Activated naive CD4-positive, alpha-beta T cell (primary cell): ENCODE measurements around the gene SPATA16.
"Not testable (repeated sequence)": the region's sequence is repeated elsewhere in the genome, so short reads cannot be mapped to it uniquely, and the experiment has no call there.

ENCODE experiments used
- DNase-seq, 4 experiments: peaks; one replicate each; lab custom pipeline; 2025; lab: John Stamatoyannopoulos, UW

The SPATA16 gene

DNA sequence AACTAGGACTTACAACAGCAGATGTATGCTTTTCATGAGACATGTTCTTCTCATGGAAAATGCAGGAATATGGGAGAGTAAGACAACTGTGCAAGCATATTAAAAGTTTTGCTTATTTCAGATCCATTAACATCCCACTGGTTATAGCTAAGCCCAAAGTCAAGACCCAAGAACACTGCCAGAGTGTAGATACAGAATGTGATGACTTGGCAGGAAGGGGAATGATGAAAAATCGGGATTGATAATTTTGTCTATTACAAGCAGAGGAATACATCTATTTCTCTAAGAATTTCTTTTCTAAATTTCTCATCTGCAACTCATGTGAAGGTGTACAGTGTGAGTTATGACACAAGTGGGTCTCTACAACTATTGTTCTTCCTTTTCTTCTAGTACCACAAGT lies 76.4 kb downstream of the SPATA16 start:
- no peak for DNase-seq

- DNase-seq: no peak
Measured at GRCh38 chr3:173058229-173058628, 82.8 kb downstream of the SPATA16 start.

- DNase-seq: no peak
Measured at GRCh38 chr3:173055228-173055933, 85.7 kb downstream of the SPATA16 start.

- no peak for DNase-seq
Measured at GRCh38 chr3:173049360-173049759, 91.7 kb downstream of the SPATA16 start.

GRCh38 chr3:173045770-173046382 lies 95.2 kb downstream of the SPATA16 start:
- no peak for DNase-seq

- no peak for DNase-seq
Measured at GRCh38 chr3:173044998-173045397, 96.0 kb downstream of the SPATA16 start.

GRCh38 chr3:173043757-173044156 lies 97.3 kb downstream of the SPATA16 start:
- DNase-seq: no peak

DNA sequence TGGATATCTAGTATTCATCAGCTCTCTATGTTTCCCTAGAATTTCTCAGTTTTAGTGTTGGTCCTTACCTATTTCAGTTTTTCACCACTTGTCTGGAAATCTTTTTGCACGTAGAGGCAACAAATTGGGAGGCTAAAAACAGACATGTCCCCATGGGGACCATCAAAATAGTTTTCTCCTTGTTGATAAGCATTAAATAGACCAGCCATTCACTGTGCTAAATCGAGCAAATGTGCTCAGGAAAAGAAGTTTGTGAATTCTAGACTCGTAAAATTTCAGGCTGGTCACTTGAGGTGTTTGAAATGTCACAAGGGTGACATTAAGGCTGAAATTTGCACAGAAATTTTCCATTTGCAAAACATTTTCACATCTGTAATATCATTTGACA lies 102.6 kb downstream of the SPATA16 start:
- no peak for DNase-seq

- DNase-seq: no peak
Measured at GRCh38 chr3:173037840-173038483, 103.1 kb downstream of the SPATA16 start.

- DNase-seq: no peak
Measured at GRCh38 chr3:173030273-173030672, 110.8 kb downstream of the SPATA16 start.

DNA sequence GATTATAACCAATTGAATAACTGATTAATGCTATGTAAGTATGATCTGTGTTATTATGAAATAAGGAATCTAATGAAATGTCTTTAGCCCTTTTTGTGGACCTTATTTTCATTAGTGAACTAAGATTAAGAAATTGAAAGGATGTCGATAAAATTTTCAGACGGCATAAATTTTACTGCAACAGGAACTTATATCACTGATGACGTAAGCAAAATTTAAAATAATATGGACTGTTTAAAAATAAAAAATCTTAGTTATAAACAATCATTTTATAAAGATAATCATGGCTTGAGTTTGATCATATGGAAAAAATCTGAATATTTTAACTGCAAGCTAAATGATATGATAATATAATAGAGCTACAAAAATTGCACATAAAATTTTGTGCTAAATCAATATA lies 112.7 kb downstream of the SPATA16 start:
- no peak for DNase-seq

DNA sequence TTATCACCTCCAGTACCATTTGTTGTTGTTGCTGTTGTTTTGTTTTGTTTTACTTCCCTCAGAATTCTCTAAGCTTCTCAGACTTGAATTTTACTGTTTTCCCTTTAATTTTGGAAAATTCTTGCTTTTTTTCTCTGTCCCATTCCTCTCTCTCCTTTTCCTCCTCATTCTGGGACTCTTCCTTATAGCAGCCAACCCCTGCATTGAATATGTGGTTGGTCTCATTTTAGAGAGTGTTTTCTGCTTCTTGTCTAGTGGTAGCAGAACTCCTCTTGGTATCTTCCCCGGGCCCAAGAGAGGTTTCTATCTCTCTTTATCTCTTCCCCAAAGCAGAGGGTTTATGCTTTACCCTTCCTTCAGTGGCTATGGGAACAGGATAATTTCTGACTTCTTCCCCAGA lies 113.6 kb downstream of the SPATA16 start:
- DNase-seq: no peak

DNA sequence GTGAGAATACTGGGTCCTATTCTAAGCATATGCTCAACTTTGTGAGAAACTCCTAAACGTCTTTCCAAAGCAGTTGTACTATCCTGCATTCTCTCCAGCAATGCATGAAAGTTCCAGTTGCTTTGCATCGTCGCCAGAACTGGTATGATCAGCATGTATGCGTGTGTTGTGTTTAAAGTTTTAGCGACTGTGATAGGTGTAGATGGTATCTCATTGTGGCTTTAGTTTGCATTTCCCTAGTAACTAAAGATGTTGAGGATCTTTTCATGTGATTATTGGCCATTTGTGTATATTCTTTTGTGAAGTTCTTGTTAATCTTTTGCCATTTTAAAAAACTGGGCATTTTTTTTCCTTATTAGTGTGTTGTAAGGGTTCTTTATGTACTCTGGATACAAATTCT lies 115.1 kb downstream of the SPATA16 start:
- no peak for DNase-seq

DNA sequence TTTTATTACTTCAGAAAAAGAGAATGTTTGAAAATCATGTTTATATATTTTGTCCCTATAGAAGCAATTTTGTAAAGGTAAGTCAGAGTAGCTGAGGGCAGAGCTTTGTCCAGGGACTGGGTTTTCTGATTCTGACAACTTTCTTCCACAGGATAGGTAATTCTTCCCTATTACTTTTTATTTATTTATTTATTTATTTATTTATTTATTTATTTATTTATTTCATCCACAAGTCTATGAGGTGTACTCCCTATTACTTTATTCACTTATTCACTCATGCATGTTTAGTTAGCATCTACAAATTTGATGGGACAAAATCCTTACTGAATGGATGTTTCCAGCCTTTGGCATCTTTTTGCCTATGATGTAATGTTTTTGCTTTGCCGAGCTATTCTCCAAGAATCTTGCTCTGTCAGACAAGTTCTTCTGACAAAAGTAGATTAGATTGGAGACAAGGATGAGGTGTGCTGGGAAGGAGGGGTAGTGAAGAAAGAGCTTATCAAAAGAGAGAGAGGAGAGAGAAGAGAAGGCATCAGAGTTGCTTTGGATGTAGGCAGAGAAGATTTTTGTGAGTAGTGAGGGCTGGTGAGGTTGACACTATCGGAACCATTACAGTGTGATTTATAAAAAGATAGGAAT lies 119.4 kb downstream of the SPATA16 start:
- no peak for DNase-seq

GRCh38 chr3:173020128-173020527 lies 120.9 kb downstream of the SPATA16 start:
- DNase-seq: not testable (repeated sequence)

- DNase-seq: no peak
Measured at GRCh38 chr3:173019378-173019777, 121.7 kb downstream of the SPATA16 start.

GRCh38 chr3:173018758-173019157 lies 122.3 kb downstream of the SPATA16 start:
- DNase-seq: no peak

DNA sequence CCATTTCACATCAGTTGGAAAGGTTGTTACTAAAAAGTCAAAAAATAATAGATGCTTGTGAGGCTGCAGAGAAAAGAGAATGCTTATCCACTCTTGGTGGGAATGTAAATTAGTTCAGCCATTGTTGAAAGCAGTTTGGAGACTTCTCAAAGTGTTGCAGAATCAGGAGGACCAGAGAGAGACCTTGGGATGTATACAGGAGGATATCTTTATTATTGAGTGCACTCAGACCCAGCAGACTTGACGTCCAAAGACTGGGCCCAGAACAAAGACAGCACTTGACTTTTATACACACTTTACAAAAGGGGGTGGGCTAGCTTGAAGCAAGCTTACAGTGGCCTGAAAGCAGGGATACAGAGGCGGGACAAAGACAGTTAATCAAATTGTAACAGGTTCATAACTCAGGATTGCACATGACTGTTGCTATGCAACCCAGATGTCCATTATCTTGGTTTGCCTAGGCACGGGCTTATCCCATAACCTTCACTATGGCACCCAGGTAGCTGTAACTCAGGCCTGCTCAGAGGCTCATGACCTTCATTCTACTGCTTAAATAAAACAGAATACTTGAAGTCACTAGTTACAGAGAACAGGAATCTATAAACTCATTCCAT lies 127.7 kb downstream of the SPATA16 start:
- DNase-seq: no peak

DNA sequence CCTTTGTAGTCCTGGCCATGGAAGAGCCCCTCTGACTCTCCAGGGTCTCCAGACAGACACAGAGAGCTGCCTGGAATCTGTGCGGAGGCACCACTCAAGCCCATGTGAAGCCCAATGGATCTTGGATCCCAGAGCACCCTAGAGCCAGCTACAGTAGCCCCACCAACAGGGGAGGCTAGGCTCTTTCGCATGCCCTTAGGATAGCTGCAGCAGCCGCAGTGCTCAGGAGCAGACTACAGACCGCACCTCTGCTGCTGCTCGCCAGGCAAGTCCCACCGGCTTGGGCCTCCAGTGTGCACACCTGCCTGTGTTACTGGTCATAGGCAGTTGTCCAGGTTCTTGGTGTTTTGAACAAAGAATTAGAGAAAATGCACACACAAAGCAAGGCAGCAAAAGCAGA lies 131.6 kb downstream of the SPATA16 start:
- DNase-seq: no peak

DNA sequence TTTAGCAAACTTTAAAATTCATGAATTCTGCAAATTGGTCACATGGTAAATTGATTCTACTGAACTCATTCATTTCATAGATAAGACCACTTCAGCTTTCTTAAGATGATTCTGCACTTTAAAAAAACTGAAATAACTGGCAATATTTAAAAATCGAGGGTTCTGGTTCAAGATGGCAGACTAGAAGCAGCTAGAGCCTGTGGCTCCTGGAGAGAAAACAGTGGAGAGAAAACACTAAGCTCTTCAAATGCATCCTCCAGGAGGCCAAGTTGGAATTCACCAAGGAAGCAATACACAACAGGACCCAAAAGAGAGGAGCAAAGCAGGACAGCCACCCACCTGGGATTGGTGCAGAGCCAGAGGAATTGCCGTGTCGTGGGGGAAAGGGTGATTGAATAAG lies 132.1 kb downstream of the SPATA16 start:
- no peak for DNase-seq

GRCh38 chr3:173007079-173007723 lies 133.8 kb downstream of the SPATA16 start:
- DNase-seq: no peak

- no peak for DNase-seq
Measured at GRCh38 chr3:173006006-173006405, 135.0 kb downstream of the SPATA16 start.
